ENCODE data around the gene DBT.

DNA sequence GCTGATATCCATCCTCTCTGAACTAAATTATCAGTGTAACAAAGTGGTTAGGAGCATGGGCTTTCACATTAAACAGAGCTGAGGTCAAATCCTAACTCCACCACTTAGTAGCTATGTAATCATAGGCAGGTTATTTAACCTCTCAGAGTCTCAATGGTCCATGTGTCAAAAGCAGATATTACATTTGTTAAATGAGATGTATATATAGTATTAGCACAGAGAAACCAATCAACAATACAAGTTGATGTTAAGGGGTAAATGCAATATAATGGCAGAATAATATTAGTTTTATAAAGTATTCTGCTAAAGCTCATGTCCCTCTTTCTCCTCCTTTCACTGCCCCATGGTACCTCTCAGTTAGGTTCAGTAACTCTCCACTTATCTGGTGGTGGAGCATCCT is 27.2 kb downstream of the DBT start:
- TF ChIP-seq HNF4A (CRISPR knock-in tag; IDR thresholded peaks at IDR 0.05): no peak
- no peak for TF ChIP-seq MEIS2 (CRISPR knock-in tag; IDR thresholded peaks at IDR 0.05)
